ENCODE measurements around the gene NBAS. TPM values are rescaled to one million over a fixed set of nuclear protein-coding genes. Genes with fewer than 3 reads are reported as not detected.

The NBAS gene
- total RNA-seq, 1 donor from 2014 or later = 52.9 TPM

GRCh38 chr2:15389895-15390294 lies 171.2 kb downstream of the NBAS start:
- H3K27ac Mint-ChIP-seq = no peak overlapping the region
- peaks cover 10% of the 10 kb centered on the region for H3K9me3 Mint-ChIP-seq

GRCh38 chr2:15389326-15389700 lies 171.8 kb downstream of the NBAS start:
- Mint-ChIP-seq H3K27ac (no peak overlapping the region), H3K9me3 (peaks cover 10% of the 10 kb centered on the region), H3K27me3 (ENCODE audit: low read depth) (no peaks in the 10 kb centered on the region), H3K36me3 (peaks cover 23% of the 10 kb centered on the region), H3K4me3 (no peak overlapping the region), H3K4me1 (peaks cover 2% of the 10 kb centered on the region)
- DNase-seq (ENCODE audit: low spot score in 2 of 2, unreplicated experiment in 2 of 2) = no peak
- no peak for TF ChIP-seq CTCF (IDR thresholded peaks at IDR 0.05; ENCODE audit: unreplicated experiment)

More at GRCh38 chr2:15389895-15390294, 171.2 kb downstream of the NBAS start:
- H3K4me1 Mint-ChIP-seq = no peaks in the 10 kb centered on the region
- TF ChIP-seq CTCF (IDR thresholded peaks at IDR 0.05; ENCODE audit: unreplicated experiment) = no peak
- no peak for DNase-seq (ENCODE audit: low spot score in 2 of 2, unreplicated experiment in 2 of 2)
- peaks cover 23% of the 10 kb centered on the region for H3K36me3 Mint-ChIP-seq
- H3K27me3 Mint-ChIP-seq (ENCODE audit: low read depth) = no peaks in the 10 kb centered on the region
- no peak overlapping the region for H3K4me3 Mint-ChIP-seq

GRCh38 chr2:15388406-15389325 lies 172.5 kb downstream of the NBAS start:
- no peak for TF ChIP-seq CTCF (IDR thresholded peaks at IDR 0.05; ENCODE audit: unreplicated experiment)
- H3K4me3 Mint-ChIP-seq = no peak overlapping the region
- H3K27me3 Mint-ChIP-seq (ENCODE audit: low read depth) = no peaks in the 10 kb centered on the region
- peaks cover 10% of the 10 kb centered on the region for H3K9me3 Mint-ChIP-seq
- peaks cover 8% of the 10 kb centered on the region for H3K4me1 Mint-ChIP-seq
- no peak for DNase-seq (ENCODE audit: low spot score in 2 of 2, unreplicated experiment in 2 of 2)
- no peak overlapping the region for H3K27ac Mint-ChIP-seq
- H3K36me3 Mint-ChIP-seq = peaks cover 22% of the 10 kb centered on the region

GRCh38 chr2:15385184-15385583 lies 175.9 kb downstream of the NBAS start:
- H3K9me3 Mint-ChIP-seq = no peaks in the 10 kb centered on the region
- H3K4me3 Mint-ChIP-seq = no peak overlapping the region
- no peak for DNase-seq (ENCODE audit: low spot score in 2 of 2, unreplicated experiment in 2 of 2)
- peaks cover 12% of the 10 kb centered on the region for H3K4me1 Mint-ChIP-seq
- no peaks in the 10 kb centered on the region for H3K27me3 Mint-ChIP-seq (ENCODE audit: low read depth)
- H3K27ac Mint-ChIP-seq = no peak overlapping the region
- no peak for TF ChIP-seq CTCF (IDR thresholded peaks at IDR 0.05; ENCODE audit: unreplicated experiment)
- peaks cover 16% of the 10 kb centered on the region for H3K36me3 Mint-ChIP-seq

GRCh38 chr2:15383695-15384350 lies 177.3 kb downstream of the NBAS start:
- Mint-ChIP-seq H3K27me3 (ENCODE audit: low read depth) (no peaks in the 10 kb centered on the region), H3K36me3 (peaks cover 14% of the 10 kb centered on the region), H3K9me3 (no peaks in the 10 kb centered on the region), H3K4me1 (peaks cover 12% of the 10 kb centered on the region), H3K27ac (no peak overlapping the region), H3K4me3 (no peak overlapping the region)
- TF ChIP-seq CTCF (IDR thresholded peaks at IDR 0.05; ENCODE audit: unreplicated experiment) = no peak
- no peak for DNase-seq (ENCODE audit: low spot score in 2 of 2, unreplicated experiment in 2 of 2)

Data from mesothelial cell of epicardium (in vitro differentiated cells).